SU-DHL-6 (cell line): ENCODE data around the gene SLC6A17.

Experiments
- H2AFZ ChIP-seq: fragments of 200-600 bp; sonication (generic); 2 replicates; pipeline ENCODE4 v1.6.1; 2014; ENCODE audit warnings: low read depth, mild to moderate bottlenecking, moderate library complexity, mixed read lengths, antibody characterized with exemption, low read length; ENCODE audit not compliant: severe bottlenecking
- H3F3A ChIP-seq: fragments of 200-600 bp; shearing (Covaris generic); 2 replicates; pipeline ENCODE4 v1.6.0; 2016; ENCODE audit warnings: antibody characterized with exemption, mild to moderate bottlenecking; ENCODE audit not compliant: insufficient read depth
- H3K27ac ChIP-seq: fragments of 200-600 bp; sonication (generic); 2 replicates; pipeline ENCODE4 v1.5.1; 2016; ENCODE audit warnings: low read depth, mild to moderate bottlenecking, low read length, moderate library complexity, mixed read lengths
- H3K27me3 ChIP-seq: fragments of 200-600 bp; sonication (generic), shearing (Covaris generic); 2 replicates; pipeline ENCODE4 v1.6.0; 2014; ENCODE audit warnings: mild to moderate bottlenecking, low read length
- H3K36me3 ChIP-seq: fragments of 200-600 bp; sonication (generic); 2 replicates; pipeline ENCODE4 v1.6.1; 2014; ENCODE audit warnings: mild to moderate bottlenecking, low read length, mixed read lengths
- H3K4me2 ChIP-seq: fragments of 300-600, 200-600 bp; shearing (Covaris generic), sonication (generic); 2 replicates; pipeline ENCODE4 v1.6.0; 2014; ENCODE audit warnings: low read length, low read depth, mild to moderate bottlenecking; ENCODE audit not compliant: poor library complexity, severe bottlenecking
- H3K4me3 ChIP-seq: fragments of 200-600 bp; sonication (generic); 2 replicates; pipeline ENCODE4 v1.5.1; 2014; ENCODE audit warnings: antibody characterized with exemption, low read length, mild to moderate bottlenecking, mixed read lengths; ENCODE audit not compliant: insufficient read depth, poor library complexity, severe bottlenecking
- H3K79me2 ChIP-seq: fragments of 200-600 bp; sonication (generic); 2 replicates; pipeline ENCODE4 v1.6.1; 2014; ENCODE audit warnings: mild to moderate bottlenecking, low read length, moderate library complexity; ENCODE audit not compliant: insufficient read depth
- H3K9ac ChIP-seq: fragments of 200-600 bp; sonication (generic); 2 replicates; pipeline ENCODE4 v1.7.0; 2014; ENCODE audit warnings: mild to moderate bottlenecking, low read length
- H3K9me2 ChIP-seq: fragments of 200-600 bp; sonication (generic); replicated peaks from 2 replicates; pipeline ENCODE4 v1.6.1; 2014; ENCODE audit warnings: low read length; ENCODE audit not compliant: insufficient read depth
- H3K9me3 ChIP-seq: fragments of 200-600 bp; sonication (generic); 2 replicates; pipeline ENCODE4 v1.6.1; 2014; ENCODE audit warnings: low read length, mixed read lengths; ENCODE audit not compliant: insufficient read depth
- H4K20me1 ChIP-seq: fragments of 200-600 bp; sonication (generic); 2 replicates; pipeline ENCODE4 v1.6.1; 2014; ENCODE audit warnings: low read depth, mild to moderate bottlenecking, antibody characterized with exemption, low read length, moderate library complexity, mixed read lengths
- CTCF ChIP-seq: fragments of 200-600 bp; sonication (generic); IDR thresholded peaks from one replicate; pipeline ENCODE4 v1.5.1; 2017; ENCODE audit warnings: antibody characterized with exemption, mild to moderate bottlenecking, low read length, moderate library complexity; ENCODE audit not compliant: insufficient read depth, poor library complexity, severe bottlenecking
- EZH2phosphoT487 ChIP-seq: fragments of 200-600 bp; sonication (generic), shearing (Covaris generic); conservative IDR thresholded peaks from 2 replicates; pipeline ENCODE4 v1.6.1; 2018; ENCODE audit warnings: mild to moderate bottlenecking, antibody characterized with exemption, low read length, moderate library complexity, mixed read lengths

The SLC6A17 gene

GRCh38 chr1:110186558-110186957 is 36.3 kb downstream of the SLC6A17 start:
- H2AFZ ChIP-seq = no peak overlapping the region
- H3K9me2 ChIP-seq = no peaks in the 10 kb centered on the region
- H3K27me3 ChIP-seq = no peaks in the 10 kb centered on the region
- TF ChIP-seq EZH2phosphoT487 (no peak), CTCF (no peak)
- H3K36me3 ChIP-seq = no peaks in the 10 kb centered on the region
- H3K9me3 ChIP-seq = no peaks in the 10 kb centered on the region
- H3K79me2 ChIP-seq = no peaks in the 10 kb centered on the region
- no peaks in the 10 kb centered on the region for H4K20me1 ChIP-seq
- H3K4me2 ChIP-seq = no peak overlapping the region
- no peak overlapping the region for H3K4me3 ChIP-seq
- no peak overlapping the region for H3K9ac ChIP-seq
- no peaks in the 10 kb centered on the region for H3F3A ChIP-seq
- H3K27ac ChIP-seq = no peak overlapping the region

- Histone ChIP-seq H3K9ac (no peak overlapping the region), H3K4me2 (no peak overlapping the region), H4K20me1 (no peaks in the 10 kb centered on the region), H3K27me3 (no peaks in the 10 kb centered on the region), H3K36me3 (no peaks in the 10 kb centered on the region), H2AFZ (no peak overlapping the region), H3K9me3 (no peaks in the 10 kb centered on the region), H3K4me3 (no peak overlapping the region), H3F3A (no peaks in the 10 kb centered on the region), H3K27ac (no peak overlapping the region), H3K79me2 (no peaks in the 10 kb centered on the region), H3K9me2 (no peaks in the 10 kb centered on the region)
- TF ChIP-seq EZH2phosphoT487 (no peak), CTCF (no peak)
Measured at GRCh38 chr1:110187139-110187890, 37.0 kb downstream of the SLC6A17 start.

GRCh38 chr1:110188035-110188618 is 37.8 kb downstream of the SLC6A17 start:
- H4K20me1 ChIP-seq = no peaks in the 10 kb centered on the region
- no peaks in the 10 kb centered on the region for H3K27me3 ChIP-seq
- no peak overlapping the region for H3K4me2 ChIP-seq
- no peaks in the 10 kb centered on the region for H3K9me3 ChIP-seq
- H3F3A ChIP-seq = no peaks in the 10 kb centered on the region
- no peak overlapping the region for H3K9ac ChIP-seq
- no peaks in the 10 kb centered on the region for H3K9me2 ChIP-seq
- no peak overlapping the region for H2AFZ ChIP-seq
- H3K4me3 ChIP-seq = no peak overlapping the region
- TF ChIP-seq EZH2phosphoT487 (no peak), CTCF (no peak)
- no peaks in the 10 kb centered on the region for H3K79me2 ChIP-seq
- H3K36me3 ChIP-seq = no peaks in the 10 kb centered on the region
- H3K27ac ChIP-seq = no peak overlapping the region
